Keratinocyte (primary cell): ENCODE measurements around the gene GAS6. TPM values are rescaled to one million over a fixed set of nuclear protein-coding genes. Genes with fewer than 3 reads are reported as not detected.

Experiments
- DNase-seq: peaks from one replicate; pipeline ENCODE4 v3.0.0-alpha.2; 2011; ENCODE audit warnings: low read depth, missing footprints, low spot score
- FAIRE-seq: peaks from 2 replicates; lab custom pipeline; 2011; peaks lifted over from hg19 to GRCh38; lab: Jason Lieb, UNC
- H2AFZ ChIP-seq: 2 replicates; pipeline ENCODE4 v1.6.0; 2012; ENCODE audit warnings: low read length, control low read depth, inconsistent platforms; ENCODE audit not compliant: control insufficient read depth
- H3K27ac ChIP-seq: 2 replicates; pipeline ENCODE4 v1.5.1; 2011; ENCODE audit warnings: low read length; ENCODE audit not compliant: control insufficient read depth, insufficient read depth
- H3K27me3 ChIP-seq: 3 replicates; pipeline ENCODE4 v1.6.0; 2011; ENCODE audit warnings: low read length; ENCODE audit not compliant: control insufficient read depth, insufficient read depth; ENCODE audit errors: extremely low read depth
- H3K36me3 ChIP-seq, 2 experiments: 2 replicates in 1 of 2; 3 replicates in 1 of 2; pipeline ENCODE4 v1.5.1; 2011; ENCODE audit warnings: low read length in 2 of 2, mild to moderate bottlenecking in 1 of 2; ENCODE audit not compliant: control insufficient read depth in 2 of 2, insufficient read depth in 2 of 2; ENCODE audit errors: extremely low read depth in 1 of 2
- H3K4me1 ChIP-seq: 3 replicates; pipeline ENCODE4 v1.5.1; 2011; ENCODE audit warnings: low read length; ENCODE audit not compliant: control insufficient read depth, insufficient read depth; ENCODE audit errors: extremely low read depth
- H3K4me2 ChIP-seq: 3 replicates; pipeline ENCODE4 v1.6.0; 2011; ENCODE audit warnings: low read depth, low read length; ENCODE audit not compliant: control insufficient read depth, insufficient read depth; ENCODE audit errors: extremely low read depth
- H3K4me3 ChIP-seq, 3 experiments: fragments of 200-600 bp in 1 of 3; sonication (generic) in 1 of 3; 2 replicates in 2 of 3; 3 replicates in 1 of 3; pipeline ENCODE4 v1.5.1; 2011 to 2016; ENCODE audit warnings: low read length in 3 of 3, mild to moderate bottlenecking in 3 of 3, control low read depth in 2 of 3, inconsistent platforms in 1 of 3, low read depth in 1 of 3, mixed read lengths in 1 of 3, mixed run types in 1 of 3, moderate library complexity in 1 of 3; ENCODE audit not compliant: control insufficient read depth in 2 of 3, insufficient read depth in 2 of 3; ENCODE audit errors: extremely low read depth in 1 of 3
- H3K79me2 ChIP-seq: 2 replicates; pipeline ENCODE4 v1.6.0; 2012; ENCODE audit warnings: low read length; ENCODE audit not compliant: control insufficient read depth, insufficient read depth
- H3K9ac ChIP-seq: 3 replicates; pipeline ENCODE4 v1.6.0; 2011; ENCODE audit warnings: low read length; ENCODE audit not compliant: control insufficient read depth, insufficient read depth; ENCODE audit errors: extremely low read depth
- H3K9me1 ChIP-seq: 3 replicates; pipeline ENCODE4 v1.6.0; 2011; ENCODE audit warnings: low read length; ENCODE audit not compliant: control insufficient read depth, insufficient read depth; ENCODE audit errors: extremely low read depth
- H3K9me3 ChIP-seq: 2 replicates; pipeline ENCODE4 v1.5.1; 2012; ENCODE audit warnings: low read depth, low read length; ENCODE audit not compliant: control insufficient read depth
- H4K20me1 ChIP-seq: 3 replicates; pipeline ENCODE4 v1.6.0; 2011; ENCODE audit warnings: low read length; ENCODE audit not compliant: control insufficient read depth, insufficient read depth; ENCODE audit errors: extremely low read depth
- EZH2 ChIP-seq: IDR thresholded peaks from one replicate; pipeline ENCODE4 v1.6.1; 2012; ENCODE audit warnings: inconsistent platforms, mild to moderate bottlenecking, low read length, moderate library complexity
- dilution Hi-C: fragments of 300-500 bp; cut with MboI; formaldehyde crosslinking; loops from one replicate; pipeline ENCODE4 v1.7.0; 2020; ENCODE audit warnings: low sequenced_read_pairs; ENCODE audit not compliant: extremely low pct_ligation_motif_present
- polyA plus RNA-seq, 5 experiments: library from polyadenylated mRNA; depleted of rRNA in 3 of 5; stranded (reverse) in 3 of 5; stranded (forward) in 1 of 5; unstranded in 1 of 5; fragments of >200 nt; gene quantifications; 1 replicate in 1 of 5; 2 replicates in 3 of 5; 3 replicates in 1 of 5; pipeline versions ENCODE4 v1.2.1 to v1.2.3, GENCODE V29; 2011 to 2012; ENCODE audit warnings: missing spikeins in 2 of 5, low read depth in 1 of 5, low replicate concordance in 1 of 5
- TF ChIP-seq, protein P1 (sequence below), 3 experiments: IDR thresholded peaks in 1 of 3; conservative IDR thresholded peaks in 1 of 3; optimal IDR thresholded peaks in 1 of 3; 2 replicates in 2 of 3; 3 replicates in 1 of 3; pipeline versions ENCODE3 to v1.5.1; 2011; ENCODE audit warnings: low read length in 3 of 3, mild to moderate bottlenecking in 3 of 3, moderate library complexity in 2 of 3, control low read depth in 1 of 3, inconsistent platforms in 1 of 3; ENCODE audit not compliant: insufficient read depth in 2 of 3; ENCODE audit errors: extremely low read depth in 1 of 3

GAS6 gene
- polyA plus RNA-seq, 1 donor (not counting 4 experiments of a cell fraction or from before 2014, with no cell fraction given) = 163 TPM

GRCh38 chr13:113803409-113804016, 60.4 kb downstream of the GAS6 start:
- TF ChIP-seq, protein P1, sequence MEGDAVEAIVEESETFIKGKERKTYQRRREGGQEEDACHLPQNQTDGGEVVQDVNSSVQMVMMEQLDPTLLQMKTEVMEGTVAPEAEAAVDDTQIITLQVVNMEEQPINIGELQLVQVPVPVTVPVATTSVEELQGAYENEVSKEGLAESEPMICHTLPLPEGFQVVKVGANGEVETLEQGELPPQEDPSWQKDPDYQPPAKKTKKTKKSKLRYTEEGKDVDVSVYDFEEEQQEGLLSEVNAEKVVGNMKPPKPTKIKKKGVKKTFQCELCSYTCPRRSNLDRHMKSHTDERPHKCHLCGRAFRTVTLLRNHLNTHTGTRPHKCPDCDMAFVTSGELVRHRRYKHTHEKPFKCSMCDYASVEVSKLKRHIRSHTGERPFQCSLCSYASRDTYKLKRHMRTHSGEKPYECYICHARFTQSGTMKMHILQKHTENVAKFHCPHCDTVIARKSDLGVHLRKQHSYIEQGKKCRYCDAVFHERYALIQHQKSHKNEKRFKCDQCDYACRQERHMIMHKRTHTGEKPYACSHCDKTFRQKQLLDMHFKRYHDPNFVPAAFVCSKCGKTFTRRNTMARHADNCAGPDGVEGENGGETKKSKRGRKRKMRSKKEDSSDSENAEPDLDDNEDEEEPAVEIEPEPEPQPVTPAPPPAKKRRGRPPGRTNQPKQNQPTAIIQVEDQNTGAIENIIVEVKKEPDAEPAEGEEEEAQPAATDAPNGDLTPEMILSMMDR (optimal IDR thresholded peaks at IDR 0.05 in 1 of 3, IDR thresholded peaks at IDR 0.05 in 1 of 3, conservative IDR thresholded peaks at IDR 0.05 in 1 of 3; ENCODE audit: extremely low read depth in 1 of 3, insufficient read depth in 2 of 3, low read length in 3 of 3) = no peak
- no peak for TF ChIP-seq EZH2
- Histone ChIP-seq H3K9ac (no peak overlapping the region), H3K79me2 (no peaks in the 10 kb centered on the region), H3K27me3 (no peaks in the 10 kb centered on the region), H3K36me3 (no peaks in the 10 kb centered on the region), H4K20me1 (no peaks in the 10 kb centered on the region), H3K27ac (no peak overlapping the region), H3K9me1 (no peaks in the 10 kb centered on the region), H2AFZ (no peak overlapping the region), H3K4me1 (peaks cover 5% of the 10 kb centered on the region), H3K4me3 (no peak overlapping the region), H3K9me3 (no peaks in the 10 kb centered on the region), H3K4me2 (no peak overlapping the region)
- dilution Hi-C loops = no loop called here
- no peak for DNase-seq
- no peak for FAIRE-seq

DNA sequence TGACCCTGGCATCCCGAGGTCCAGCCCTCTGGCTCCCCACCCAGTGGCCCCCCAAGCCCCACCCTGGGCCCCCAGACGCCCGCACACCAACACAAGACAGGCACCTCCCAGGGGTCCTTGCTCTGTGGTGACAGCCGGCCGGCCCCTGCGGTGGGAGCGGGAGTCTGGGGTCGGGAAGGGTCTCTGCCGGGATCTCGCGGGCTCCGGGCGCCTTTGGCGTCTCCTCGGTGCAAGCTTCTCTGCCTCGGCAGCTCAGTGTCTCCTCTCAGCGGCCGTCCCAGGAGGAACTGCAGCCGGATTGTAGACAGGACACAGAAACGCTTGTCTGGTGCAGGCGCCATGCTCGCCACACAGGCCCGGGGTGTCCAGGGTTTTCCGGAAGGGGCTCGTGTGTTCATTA, 61.1 kb downstream of the GAS6 start:
- no peaks in the 10 kb centered on the region for H3K36me3 ChIP-seq
- H3K27me3 ChIP-seq = no peaks in the 10 kb centered on the region

More for the DNA sequence above, 61.1 kb downstream of the GAS6 start:
- no peaks in the 10 kb centered on the region for H3K79me2 ChIP-seq
- H4K20me1 ChIP-seq = no peaks in the 10 kb centered on the region
- H3K4me1 ChIP-seq = peaks cover 5% of the 10 kb centered on the region
- H3K9ac ChIP-seq = no peak overlapping the region
- dilution Hi-C loops = no loop called here
- no peak overlapping the region for H3K4me2 ChIP-seq
- DNase-seq = no peak
- FAIRE-seq = no peak
- no peak overlapping the region for H2AFZ ChIP-seq
- no peak overlapping the region for H3K27ac ChIP-seq
- no peak overlapping the region for H3K4me3 ChIP-seq
- H3K9me1 ChIP-seq = no peaks in the 10 kb centered on the region
- no peaks in the 10 kb centered on the region for H3K9me3 ChIP-seq
- TF ChIP-seq, protein P1 (optimal IDR thresholded peaks at IDR 0.05 in 1 of 3, IDR thresholded peaks at IDR 0.05 in 1 of 3, conservative IDR thresholded peaks at IDR 0.05 in 1 of 3; ENCODE audit: extremely low read depth in 1 of 3, insufficient read depth in 2 of 3, low read length in 3 of 3) = no peak
- no peak for TF ChIP-seq EZH2
